ENCODE results near the gene BCAS3.

DNA sequence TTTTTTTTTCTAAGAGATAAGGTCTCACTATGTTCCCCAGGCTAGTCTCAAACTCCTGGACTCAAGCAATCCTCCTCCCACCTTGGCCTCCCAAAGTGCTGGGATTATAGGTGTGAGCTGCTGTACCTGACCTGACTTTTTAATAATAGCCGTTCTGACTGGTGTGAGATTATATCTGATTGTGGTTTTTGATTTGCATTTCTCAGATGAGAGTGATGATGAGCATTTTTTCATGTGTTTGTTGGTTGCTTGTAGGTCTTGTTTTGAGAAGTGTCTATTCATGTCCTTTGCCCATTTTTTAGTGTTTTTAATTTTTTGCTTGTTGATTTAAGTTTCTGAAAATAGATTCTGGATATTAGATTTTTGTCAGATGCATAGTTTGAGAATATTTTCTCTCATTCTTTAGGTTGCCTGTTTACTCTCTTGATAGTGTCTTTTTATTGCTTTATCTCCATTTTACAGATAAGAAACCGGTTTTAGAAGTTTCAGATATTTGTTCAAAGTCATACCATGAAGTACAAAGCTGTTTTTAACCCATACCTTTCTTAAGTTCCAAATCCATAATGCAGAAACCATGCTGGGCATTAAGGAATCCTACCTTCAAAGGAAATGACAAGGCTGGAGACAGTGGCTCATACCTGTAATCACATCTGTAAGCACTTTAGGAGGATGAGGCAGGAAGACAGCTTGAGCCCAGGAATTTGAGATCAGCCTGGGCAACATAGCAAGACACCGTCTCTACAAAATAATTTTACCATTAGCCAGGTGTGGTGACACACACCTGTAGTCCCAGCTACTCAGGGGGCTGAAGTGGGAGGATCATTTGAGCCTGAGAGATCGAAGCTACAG is 553.5 kb downstream of the BCAS3 start:
- TF ChIP-seq CTCF (conservative IDR thresholded peaks at IDR 0.05; ENCODE audit: low read depth, low read length): no peak
- no peak for TF ChIP-seq EZH2 (IDR thresholded peaks at IDR 0.05; ENCODE audit: borderline replicate concordance, low read depth, low read length, poor library complexity, severe bottlenecking)

All from A673 (cell line).